Upper lobe of left lung (tissue), 4 donors: Measurements from ENCODE around the gene AP5Z1.

ENCODE experiments used
- CTCF ChIP-seq, 6 experiments: fragments of 450-650 bp in 4 of 6; fragments of 200-600 bp in 2 of 6; sonication (generic) in 2 of 6; IDR thresholded peaks; one replicate each; pipeline ENCODE4 v1.5.1; 2016 to 2019; ENCODE audit warnings: antibody characterized with exemption in 6 of 6
- EP300 ChIP-seq, 4 donors: sonication (generic); formaldehyde crosslinking; IDR thresholded peaks; one replicate each; pipeline ENCODE4 v1.5.1; 2017; ENCODE audit warnings: antibody characterized with exemption in 4 of 4, control low read depth in 2 of 4
- POLR2A ChIP-seq, 4 donors: fragments of 450-650 bp; IDR thresholded peaks; one replicate each; pipeline ENCODE4 v1.5.1; 2016 to 2017; ENCODE audit warnings: antibody characterized with exemption in 4 of 4, mild to moderate bottlenecking in 2 of 4

- no peak for TF ChIP-seq CTCF (IDR thresholded peaks at IDR 0.05)
- TF ChIP-seq POLR2A (IDR thresholded peaks at IDR 0.05) = no peak
- TF ChIP-seq EP300 (IDR thresholded peaks at IDR 0.05) = no peak
Observed at GRCh38 chr7:4749363-4749762, 26.1 kb upstream of the AP5Z1 start.
